ENCODE measurements around the gene TIMP3. TPM values are rescaled to one million over a fixed set of nuclear protein-coding genes. Genes with fewer than 3 reads are reported as not detected.
"Not testable (repeated sequence)": the region's sequence is repeated elsewhere in the genome, so short reads cannot be mapped to it uniquely, and the experiment has no call there.

TIMP3 gene
- not detected for total RNA-seq

GRCh38 chr22:32801537-32802236 is at the start of gene TIMP3:
TIMP3 (plus strand) TSS chr22:32801705; CDS start chr22:32802002, 297 bp downstream.
- DNase-seq = no peak
- no peaks in the 10 kb centered on the region for H3K9me3 Mint-ChIP-seq
- ChIA-PET CTCF (no interaction called here), POLR2A (no interaction called here)
- peaks cover 55% of the 10 kb centered on the region for H3K27me3 Mint-ChIP-seq
- H3K36me3 Mint-ChIP-seq (ENCODE audit: low read depth) = no peaks in the 10 kb centered on the region
- peaks cover 2% of the 10 kb centered on the region for H3K4me1 Mint-ChIP-seq
- no peak within 1 kb of the TSS for H3K27ac Mint-ChIP-seq
- H3K4me3 Mint-ChIP-seq = no peak within 1 kb of the TSS

GRCh38 chr22:32752326-32752725 is 49.2 kb upstream of the TIMP3 start:
- H3K4me1 Mint-ChIP-seq = no peaks in the 10 kb centered on the region
- H3K9me3 Mint-ChIP-seq = no peaks in the 10 kb centered on the region
- no peaks in the 10 kb centered on the region for H3K36me3 Mint-ChIP-seq (ENCODE audit: low read depth)
- POLR2A ChIA-PET = no interaction called here
- no peak overlapping the region for H3K27ac Mint-ChIP-seq
- no peak for DNase-seq
- H3K27me3 Mint-ChIP-seq = no peaks in the 10 kb centered on the region
- H3K4me3 Mint-ChIP-seq = no peak overlapping the region
- CTCF ChIA-PET = no interaction called here

- POLR2A ChIA-PET = no interaction called here
- no peak overlapping the region for H3K4me3 Mint-ChIP-seq
- no peaks in the 10 kb centered on the region for H3K27me3 Mint-ChIP-seq
- H3K36me3 Mint-ChIP-seq (ENCODE audit: low read depth) = no peaks in the 10 kb centered on the region
- no peaks in the 10 kb centered on the region for H3K9me3 Mint-ChIP-seq
- DNase-seq = no peak
- H3K4me1 Mint-ChIP-seq = no peaks in the 10 kb centered on the region
- CTCF ChIA-PET = no interaction called here
- no peak overlapping the region for H3K27ac Mint-ChIP-seq
These were observed 48.5 kb upstream of the TIMP3 start for GRCh38 chr22:32752816-32753520.

GRCh38 chr22:32753591-32753990 is 47.9 kb upstream of the TIMP3 start:
- H3K4me1 Mint-ChIP-seq = no peaks in the 10 kb centered on the region
- DNase-seq = no peak
- CTCF ChIA-PET = no interaction called here
- H3K27ac Mint-ChIP-seq = no peak overlapping the region
- no peaks in the 10 kb centered on the region for H3K36me3 Mint-ChIP-seq (ENCODE audit: low read depth)
- POLR2A ChIA-PET = no interaction called here
- no peak overlapping the region for H3K4me3 Mint-ChIP-seq
- no peaks in the 10 kb centered on the region for H3K9me3 Mint-ChIP-seq
- no peaks in the 10 kb centered on the region for H3K27me3 Mint-ChIP-seq

GRCh38 chr22:32754413-32755041 is 47.0 kb upstream of the TIMP3 start:
- no peak for DNase-seq
- Mint-ChIP-seq H3K4me1 (no peaks in the 10 kb centered on the region), H3K27ac (no peak overlapping the region), H3K9me3 (no peaks in the 10 kb centered on the region), H3K4me3 (no peak overlapping the region), H3K27me3 (no peaks in the 10 kb centered on the region), H3K36me3 (ENCODE audit: low read depth) (no peaks in the 10 kb centered on the region)
- ChIA-PET POLR2A (no interaction called here), CTCF (interaction anchor here (0.6 kb wide), 1 partner anchor 1832 kb away, joined by 3 read pairs; no protein-coding TSS in a partner anchor)

- H3K27me3 Mint-ChIP-seq; H3K4me1 Mint-ChIP-seq; H3K9me3 Mint-ChIP-seq; POLR2A ChIA-PET; H3K27ac Mint-ChIP-seq; CTCF ChIA-PET; H3K4me3 Mint-ChIP-seq; DNase-seq; H3K36me3 Mint-ChIP-seq (ENCODE audit: low read depth): not testable (repeated sequence)
These were observed 44.3 kb upstream of the TIMP3 start for GRCh38 chr22:32757086-32757762.

GRCh38 chr22:32758866-32759385 is 42.6 kb upstream of the TIMP3 start:
- H3K27ac Mint-ChIP-seq = no peak overlapping the region
- CTCF ChIA-PET = no interaction called here

GRCh38 chr22:32760396-32760795 is 41.1 kb upstream of the TIMP3 start:
- peaks cover 9% of the 10 kb centered on the region for H3K27me3 Mint-ChIP-seq
- ChIA-PET CTCF (no interaction called here), POLR2A (no interaction called here)
- no peak overlapping the region for H3K27ac Mint-ChIP-seq
- no peaks in the 10 kb centered on the region for H3K9me3 Mint-ChIP-seq
- no peak for DNase-seq
- H3K4me1 Mint-ChIP-seq = no peaks in the 10 kb centered on the region
- H3K36me3 Mint-ChIP-seq (ENCODE audit: low read depth) = no peaks in the 10 kb centered on the region
- no peak overlapping the region for H3K4me3 Mint-ChIP-seq

More at GRCh38 chr22:32758866-32759385, 42.6 kb upstream of the TIMP3 start:
- Mint-ChIP-seq H3K4me3 (no peak overlapping the region), H3K9me3 (no peaks in the 10 kb centered on the region), H3K27me3 (peaks cover 9% of the 10 kb centered on the region), H3K36me3 (ENCODE audit: low read depth) (no peaks in the 10 kb centered on the region), H3K4me1 (no peaks in the 10 kb centered on the region)
- no peak for DNase-seq
- POLR2A ChIA-PET = no interaction called here

GRCh38 chr22:32760815-32761214 is 40.7 kb upstream of the TIMP3 start:
- POLR2A ChIA-PET = interaction anchor here (0.7 kb wide), 1 partner anchor 9 kb away, joined by 3 read pairs; no protein-coding TSS in a partner anchor
- CTCF ChIA-PET = no interaction called here
- H3K27ac Mint-ChIP-seq = no peak overlapping the region

GRCh38 chr22:32761251-32761903 is 40.1 kb upstream of the TIMP3 start:
- H3K9me3 Mint-ChIP-seq = no peaks in the 10 kb centered on the region
- no peak overlapping the region for H3K4me3 Mint-ChIP-seq
- no peaks in the 10 kb centered on the region for H3K36me3 Mint-ChIP-seq (ENCODE audit: low read depth)
- ChIA-PET CTCF (no interaction called here), POLR2A (interaction anchor here (0.7 kb wide), 1 partner anchor 8 kb away, joined by 3 read pairs; no protein-coding TSS in a partner anchor)
- DNase-seq = no peak
- peaks cover 9% of the 10 kb centered on the region for H3K27me3 Mint-ChIP-seq
- H3K27ac Mint-ChIP-seq = no peak overlapping the region
- H3K4me1 Mint-ChIP-seq = no peaks in the 10 kb centered on the region

More at GRCh38 chr22:32760815-32761214, 40.7 kb upstream of the TIMP3 start:
- Mint-ChIP-seq H3K9me3 (no peaks in the 10 kb centered on the region), H3K4me3 (no peak overlapping the region), H3K4me1 (no peaks in the 10 kb centered on the region), H3K36me3 (ENCODE audit: low read depth) (no peaks in the 10 kb centered on the region), H3K27me3 (peaks cover 9% of the 10 kb centered on the region)
- no peak for DNase-seq

GRCh38 chr22:32764330-32765131 is 37.0 kb upstream of the TIMP3 start:
- peaks cover 9% of the 10 kb centered on the region for H3K27me3 Mint-ChIP-seq
- H3K4me1 Mint-ChIP-seq = no peaks in the 10 kb centered on the region
- DNase-seq = no peak
- no peaks in the 10 kb centered on the region for H3K36me3 Mint-ChIP-seq (ENCODE audit: low read depth)
- no peak overlapping the region for H3K4me3 Mint-ChIP-seq
- CTCF ChIA-PET = no interaction called here
- no peaks in the 10 kb centered on the region for H3K9me3 Mint-ChIP-seq
- H3K27ac Mint-ChIP-seq = no peak overlapping the region
- POLR2A ChIA-PET = no interaction called here

- no peak overlapping the region for H3K27ac Mint-ChIP-seq
- no peaks in the 10 kb centered on the region for H3K4me1 Mint-ChIP-seq
- no peak for DNase-seq
- peaks cover 9% of the 10 kb centered on the region for H3K27me3 Mint-ChIP-seq
- no peaks in the 10 kb centered on the region for H3K9me3 Mint-ChIP-seq
- no peaks in the 10 kb centered on the region for H3K36me3 Mint-ChIP-seq (ENCODE audit: low read depth)
- ChIA-PET POLR2A (no interaction called here), CTCF (no interaction called here)
- no peak overlapping the region for H3K4me3 Mint-ChIP-seq
These were observed 36.3 kb upstream of the TIMP3 start for GRCh38 chr22:32765132-32765618.

Data from activated CD4-positive, alpha-beta T cell treated with anti-CD3 and anti-CD28 coated beads, Interleukin-2, amount 10 ng/mL, durations not matched to agents 7 days and 5 days (primary cell).